MM.1S (cell line): Measurements from ENCODE around the gene AKR1E2.

Source experiments
- CTCF ChIP-seq: fragments of 300-600 bp; sonication (generic); IDR thresholded peaks from 2 replicates; pipeline ENCODE4 v1.5.1; 2016; ENCODE audit warnings: antibody characterized with exemption, low read length, mixed read lengths
- EZH2 ChIP-seq: fragments of 300-600 bp; sonication (generic); optimal IDR thresholded peaks from 2 replicates; pipeline ENCODE3; 2017; ENCODE audit warnings: low read depth, mild to moderate bottlenecking, antibody characterized with exemption, low read length, mixed read lengths
- EZH2phosphoT487 ChIP-seq: fragments of 300-600 bp; sonication (generic); IDR thresholded peaks from 2 replicates; pipeline ENCODE4 v1.6.1; 2018; ENCODE audit warnings: antibody characterized with exemption, low read length

GRCh38 chr10:4826792-4827324 lies 851 bp downstream of the AKR1E2 start:
- no peak for TF ChIP-seq EZH2
- no peak for TF ChIP-seq CTCF
- TF ChIP-seq EZH2phosphoT487: no peak
